Thyroid gland (tissue), 4 donors: ENCODE results near the gene EML5.

ENCODE experiments used
- POLR2A ChIP-seq, 2 donors: fragments of 450-650 bp; IDR thresholded peaks; one replicate each; pipeline ENCODE4 v1.6.1; 2017; ENCODE audit warnings: antibody characterized with exemption in 2 of 2, mild to moderate bottlenecking in 2 of 2, moderate library complexity in 1 of 2
- TF ChIP-seq, protein P1 (sequence below), 6 experiments: fragments of 200-600 bp in 3 of 6; fragments of 450-650 bp in 3 of 6; sonication (generic) in 3 of 6; IDR thresholded peaks; one replicate each; pipeline ENCODE4 v1.5.1; 2016 to 2019; ENCODE audit warnings: antibody characterized with exemption in 6 of 6, mild to moderate bottlenecking in 2 of 6, inconsistent platforms in 1 of 6, moderate library complexity in 1 of 6

DNA sequence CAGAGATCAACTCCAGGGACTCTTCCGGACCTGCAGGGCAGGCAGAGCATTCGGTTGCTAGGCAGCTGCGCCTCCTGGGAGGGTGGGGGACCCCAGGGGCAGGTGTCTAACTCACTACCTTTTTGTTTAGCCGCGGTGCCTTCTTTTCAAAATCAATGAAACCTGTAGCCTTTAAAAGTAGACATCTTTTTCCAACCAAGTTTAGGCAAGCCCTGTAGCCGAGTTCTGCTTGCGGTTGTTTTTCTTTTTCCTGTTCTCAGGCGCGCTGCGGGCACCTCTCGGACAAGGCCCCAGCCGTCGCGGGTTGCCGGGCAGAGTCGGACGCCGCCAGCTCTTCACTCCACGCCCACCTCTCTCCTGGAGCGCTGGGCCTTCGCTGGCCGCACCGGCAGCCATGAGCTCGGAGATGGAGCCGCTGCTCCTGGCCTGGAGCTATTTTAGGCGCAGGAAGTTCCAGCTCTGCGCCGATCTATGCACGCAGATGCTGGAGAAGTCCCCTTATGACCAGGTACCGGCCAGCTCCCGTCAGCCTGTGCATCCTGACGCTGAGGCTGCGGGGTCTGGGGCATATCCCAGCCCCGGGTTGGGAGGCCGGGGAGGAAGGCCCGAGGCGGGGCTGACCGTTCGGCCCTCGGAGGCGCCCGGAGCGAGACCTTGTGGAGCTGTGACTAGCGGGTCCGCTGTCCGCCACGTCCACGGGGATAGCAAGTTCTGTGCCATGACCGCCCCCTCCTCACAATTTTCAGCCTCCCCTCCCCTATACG is 31.7 kb upstream of the EML5 start, which contains the start of gene TTC8:
- TF ChIP-seq, protein P1, sequence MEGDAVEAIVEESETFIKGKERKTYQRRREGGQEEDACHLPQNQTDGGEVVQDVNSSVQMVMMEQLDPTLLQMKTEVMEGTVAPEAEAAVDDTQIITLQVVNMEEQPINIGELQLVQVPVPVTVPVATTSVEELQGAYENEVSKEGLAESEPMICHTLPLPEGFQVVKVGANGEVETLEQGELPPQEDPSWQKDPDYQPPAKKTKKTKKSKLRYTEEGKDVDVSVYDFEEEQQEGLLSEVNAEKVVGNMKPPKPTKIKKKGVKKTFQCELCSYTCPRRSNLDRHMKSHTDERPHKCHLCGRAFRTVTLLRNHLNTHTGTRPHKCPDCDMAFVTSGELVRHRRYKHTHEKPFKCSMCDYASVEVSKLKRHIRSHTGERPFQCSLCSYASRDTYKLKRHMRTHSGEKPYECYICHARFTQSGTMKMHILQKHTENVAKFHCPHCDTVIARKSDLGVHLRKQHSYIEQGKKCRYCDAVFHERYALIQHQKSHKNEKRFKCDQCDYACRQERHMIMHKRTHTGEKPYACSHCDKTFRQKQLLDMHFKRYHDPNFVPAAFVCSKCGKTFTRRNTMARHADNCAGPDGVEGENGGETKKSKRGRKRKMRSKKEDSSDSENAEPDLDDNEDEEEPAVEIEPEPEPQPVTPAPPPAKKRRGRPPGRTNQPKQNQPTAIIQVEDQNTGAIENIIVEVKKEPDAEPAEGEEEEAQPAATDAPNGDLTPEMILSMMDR (IDR thresholded peaks at IDR 0.05): peak in 1 of 6 experiments; percentile 7
- peak in 1 of 2 donors; percentile 86 for TF ChIP-seq POLR2A (IDR thresholded peaks at IDR 0.05)
